Endothelial cell (in vitro differentiated cells): ENCODE results near the gene FGF11. TPM values are rescaled to one million over a fixed set of nuclear protein-coding genes. Genes with fewer than 3 reads are reported as not detected.
A peak's percentile ranks its signal among the peaks of the same experiment; 100 is the strongest.

Experiments used
- DNase-seq: peaks from one replicate; pipeline ENCODE4 v3.0.0; 2021; ENCODE audit warnings: low spot score
- H3K27ac Mint-ChIP-seq: one replicate; pipeline ENCODE4 v1.8.0; 2021; ENCODE audit warnings: mixed read lengths, inconsistent platforms; ENCODE audit not compliant: unreplicated experiment
- H3K27me3 Mint-ChIP-seq: one replicate; pipeline ENCODE4 v1.8.0; 2021; ENCODE audit warnings: mild to moderate bottlenecking, moderate library complexity, mixed read lengths, inconsistent platforms; ENCODE audit not compliant: unreplicated experiment
- H3K36me3 Mint-ChIP-seq: one replicate; pipeline ENCODE4 v1.8.0; 2021; ENCODE audit warnings: mild to moderate bottlenecking, low read depth, mixed read lengths, inconsistent platforms; ENCODE audit not compliant: unreplicated experiment
- H3K4me1 Mint-ChIP-seq: one replicate; pipeline ENCODE4 v1.8.0; 2021; ENCODE audit warnings: mild to moderate bottlenecking, mixed read lengths, inconsistent platforms; ENCODE audit not compliant: unreplicated experiment
- H3K4me3 Mint-ChIP-seq: one replicate; pipeline ENCODE4 v1.8.0; 2021; ENCODE audit warnings: mild to moderate bottlenecking, mixed read lengths, inconsistent platforms; ENCODE audit not compliant: unreplicated experiment
- H3K9me3 Mint-ChIP-seq: one replicate; pipeline ENCODE4 v1.8.0; 2021; ENCODE audit warnings: mixed read lengths, inconsistent platforms; ENCODE audit not compliant: unreplicated experiment
- CTCF ChIP-seq: fragments of 200-600 bp; sonication (generic); IDR thresholded peaks from one replicate; pipeline ENCODE4 v1.5.0; 2021; ENCODE audit warnings: antibody characterized with exemption; ENCODE audit not compliant: unreplicated experiment
- total RNA-seq: library from RNA; stranded (reverse); fragmentation: NEBNext Ultra II Directional; extraction: Animal tissue kit (Norgen Biotek cat#: 25700); gene quantifications from one replicate; pipeline ENCODE4 v1.2.1, GENCODE V29; 2021; ENCODE audit not compliant: unreplicated experiment

Gene FGF11
- total RNA-seq, 1 donor from 2014 or later = 19.7 TPM

DNA sequence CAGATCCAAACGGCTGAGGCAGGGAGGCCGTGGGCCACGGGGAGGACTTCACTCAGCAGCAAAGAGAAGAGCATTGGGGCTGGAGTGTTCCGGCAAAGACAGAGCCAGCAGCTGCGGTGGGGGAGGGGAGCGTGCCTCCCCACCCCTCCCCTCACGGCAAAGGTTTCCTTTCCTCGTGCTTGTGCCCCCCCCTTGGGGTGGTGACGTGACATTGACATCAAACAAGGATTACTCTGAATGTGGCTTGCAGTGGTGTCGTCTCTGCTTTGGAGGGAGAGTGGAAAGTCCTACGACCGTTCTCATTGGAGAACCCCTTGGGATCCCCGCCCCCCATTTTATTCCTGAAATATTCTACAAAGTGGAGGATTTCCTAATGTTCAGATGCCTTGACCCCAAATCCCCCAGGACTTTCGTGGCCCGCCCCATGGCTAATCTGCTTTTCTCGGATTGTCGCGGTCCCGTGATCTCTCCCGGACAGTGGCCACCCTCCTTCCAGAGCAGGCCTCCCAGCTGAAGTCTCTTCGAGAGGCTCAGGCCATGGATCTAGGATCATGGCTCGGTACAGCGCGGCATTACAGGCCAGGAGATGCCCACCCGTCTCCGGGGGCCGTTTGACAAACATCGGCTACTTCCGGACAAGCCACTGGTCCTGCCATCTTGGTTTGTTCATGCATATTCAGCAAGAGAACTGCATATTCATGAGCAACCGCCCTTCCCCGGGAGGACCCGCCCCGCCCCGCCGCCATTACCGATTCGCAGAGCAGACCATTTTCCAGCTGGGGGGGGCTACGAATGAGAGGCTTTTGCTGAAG lies 44.1 kb downstream of the FGF11 start:
- Mint-ChIP-seq H3K36me3 (peaks cover 4% of the 10 kb centered on the region), H3K4me1 (peaks cover 56% of the 10 kb centered on the region), H3K4me3 (peak overlapping the region; percentile 98), H3K9me3 (no peaks in the 10 kb centered on the region), H3K27ac (peak overlapping the region; percentile 99), H3K27me3 (peaks cover 27% of the 10 kb centered on the region)
- DNase-seq = peak; percentile 87
- TF ChIP-seq CTCF = no peak

- H3K27me3 Mint-ChIP-seq = peaks cover 25% of the 10 kb centered on the region
- DNase-seq = peak; percentile 99
- peaks cover 57% of the 10 kb centered on the region for H3K4me1 Mint-ChIP-seq
- no peaks in the 10 kb centered on the region for H3K9me3 Mint-ChIP-seq
- peaks cover 4% of the 10 kb centered on the region for H3K36me3 Mint-ChIP-seq
- TF ChIP-seq CTCF = no peak
- peak within 1 kb of the TSS; percentile 98 for H3K4me3 Mint-ChIP-seq
- peak within 1 kb of the TSS; percentile 99 for H3K27ac Mint-ChIP-seq
Observed at GRCh38 chr17:7484067-7484918, 45.0 kb downstream of the FGF11 start, which contains the start of gene POLR2A. POLR2A (plus strand) TSS chr17:7484366.

DNA sequence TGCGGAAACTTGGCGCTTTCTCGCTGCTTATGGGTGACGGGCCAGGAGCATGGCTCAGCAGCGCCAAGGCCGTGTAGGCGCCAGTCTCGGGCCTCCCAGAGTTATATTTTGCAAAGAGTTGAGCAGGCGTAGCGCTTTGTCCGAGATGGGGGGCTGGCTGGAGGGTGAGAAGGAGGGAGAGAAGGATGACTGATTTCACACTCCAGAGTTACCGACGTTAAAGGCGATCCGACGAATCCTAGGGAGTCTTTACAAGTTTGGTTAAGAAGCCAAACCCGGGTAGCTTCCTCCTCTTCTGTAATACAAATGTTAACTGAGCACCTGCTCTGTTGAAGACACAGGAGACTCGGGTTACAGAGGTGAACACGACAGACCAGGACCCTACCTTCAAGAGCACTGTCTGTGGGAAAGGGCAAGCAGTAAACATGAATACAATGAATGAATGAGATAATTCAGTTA lies 45.6 kb downstream of the FGF11 start:
- peak overlapping the region; percentile 98 for H3K4me3 Mint-ChIP-seq
- H3K36me3 Mint-ChIP-seq = peaks cover 4% of the 10 kb centered on the region
- peaks cover 23% of the 10 kb centered on the region for H3K27me3 Mint-ChIP-seq
- peak overlapping the region; percentile 88 for H3K27ac Mint-ChIP-seq
- no peaks in the 10 kb centered on the region for H3K9me3 Mint-ChIP-seq
- no peak for DNase-seq
- TF ChIP-seq CTCF = no peak
- H3K4me1 Mint-ChIP-seq = peaks cover 55% of the 10 kb centered on the region

DNA sequence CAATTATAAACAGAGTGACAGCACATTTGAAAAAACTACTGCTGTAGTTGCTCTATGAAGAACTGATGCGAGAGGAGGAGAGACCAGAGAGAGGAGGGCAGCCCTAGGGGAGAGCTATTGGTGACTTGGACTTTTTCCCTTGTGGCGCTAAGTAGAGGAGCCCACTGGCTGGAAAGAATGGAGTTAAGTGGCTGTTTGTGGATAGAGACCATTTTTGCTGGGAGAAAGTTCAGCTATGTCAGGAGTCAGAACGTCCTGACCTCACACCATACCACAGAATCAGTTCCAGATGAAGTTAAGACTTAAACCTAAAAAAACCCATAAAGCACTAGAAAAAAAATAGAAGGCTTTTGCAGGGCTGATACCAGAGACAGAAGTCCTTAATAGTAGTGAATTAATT lies 46.9 kb downstream of the FGF11 start:
- no peaks in the 10 kb centered on the region for H3K9me3 Mint-ChIP-seq
- DNase-seq = no peak
- H3K27me3 Mint-ChIP-seq = peaks cover 20% of the 10 kb centered on the region
- peaks cover 51% of the 10 kb centered on the region for H3K4me1 Mint-ChIP-seq
- no peak for TF ChIP-seq CTCF
- peaks cover 9% of the 10 kb centered on the region for H3K36me3 Mint-ChIP-seq
- H3K27ac Mint-ChIP-seq = peak overlapping the region; percentile 59
- peak overlapping the region; percentile 85 for H3K4me3 Mint-ChIP-seq
